ENCODE measurements around the gene NEDD4L.
"Not testable (repeated sequence)": the region's sequence is repeated elsewhere in the genome, so short reads cannot be mapped to it uniquely, and the experiment has no call there.

Gene NEDD4L

GRCh38 chr18:58272779-58273435, 228.9 kb downstream of the NEDD4L start:
- peak; percentile 45 for DNase-seq
- no peak for TF ChIP-seq CTCF (IDR thresholded peaks at IDR 0.05; ENCODE audit: low read depth, low read length, missing control alignments)
- no peak overlapping the region for H3K27ac ChIP-seq

GRCh38 chr18:58275176-58275575, 231.2 kb downstream of the NEDD4L start:
- no peak for TF ChIP-seq CTCF (IDR thresholded peaks at IDR 0.05; ENCODE audit: low read depth, low read length, missing control alignments)
- no peak overlapping the region for H3K27ac ChIP-seq
- DNase-seq, result no peak
- H3K4me3 ChIP-seq (ENCODE audit: low read depth, low read length), result no peak overlapping the region
- no peaks in the 10 kb centered on the region for H3K36me3 ChIP-seq (replicated peaks)
- in situ Hi-C loops (cut with HindIII; ENCODE audit: low pct_ligation_motif_present, low sequenced_read_pairs), result no loop called here
- no peaks in the 10 kb centered on the region for H3K27me3 ChIP-seq (replicated peaks)

More at GRCh38 chr18:58272779-58273435, 228.9 kb downstream of the NEDD4L start:
- H3K36me3 ChIP-seq (replicated peaks), result no peaks in the 10 kb centered on the region
- in situ Hi-C loops (cut with HindIII; ENCODE audit: low pct_ligation_motif_present, low sequenced_read_pairs), result no loop called here
- no peaks in the 10 kb centered on the region for H3K27me3 ChIP-seq (replicated peaks)
- no peak overlapping the region for H3K4me3 ChIP-seq (ENCODE audit: low read depth, low read length)

GRCh38 chr18:58276789-58277739, 233.0 kb downstream of the NEDD4L start:
- in situ Hi-C loops (cut with HindIII; ENCODE audit: low pct_ligation_motif_present, low sequenced_read_pairs), result no loop called here
- DNase-seq, result no peak
- no peaks in the 10 kb centered on the region for H3K36me3 ChIP-seq (replicated peaks)
- no peaks in the 10 kb centered on the region for H3K27me3 ChIP-seq (replicated peaks)
- no peak overlapping the region for H3K27ac ChIP-seq
- TF ChIP-seq CTCF (IDR thresholded peaks at IDR 0.05; ENCODE audit: low read depth, low read length, missing control alignments), result no peak
- no peak overlapping the region for H3K4me3 ChIP-seq (ENCODE audit: low read depth, low read length)

- no peak overlapping the region for H3K27ac ChIP-seq
- in situ Hi-C loops (cut with HindIII; ENCODE audit: low pct_ligation_motif_present, low sequenced_read_pairs), result no loop called here
- TF ChIP-seq CTCF (IDR thresholded peaks at IDR 0.05; ENCODE audit: low read depth, low read length, missing control alignments), result no peak
- no peaks in the 10 kb centered on the region for H3K27me3 ChIP-seq (replicated peaks)
- no peaks in the 10 kb centered on the region for H3K36me3 ChIP-seq (replicated peaks)
- no peak for DNase-seq
- H3K4me3 ChIP-seq (ENCODE audit: low read depth, low read length), result no peak overlapping the region
These were observed 235.6 kb downstream of the NEDD4L start for GRCh38 chr18:58279504-58280175.

GRCh38 chr18:58280191-58280590, 236.2 kb downstream of the NEDD4L start:
- no peak for DNase-seq
- in situ Hi-C loops (cut with HindIII; ENCODE audit: low pct_ligation_motif_present, low sequenced_read_pairs), result no loop called here

GRCh38 chr18:58282872-58283271, 238.8 kb downstream of the NEDD4L start:
- in situ Hi-C loops (cut with HindIII; ENCODE audit: low pct_ligation_motif_present, low sequenced_read_pairs); H3K36me3 ChIP-seq (replicated peaks); DNase-seq; H3K27me3 ChIP-seq (replicated peaks); H3K4me3 ChIP-seq (ENCODE audit: low read depth, low read length); H3K27ac ChIP-seq: not testable (repeated sequence)

More at GRCh38 chr18:58280191-58280590, 236.2 kb downstream of the NEDD4L start:
- Histone ChIP-seq H3K27ac (no peak overlapping the region), H3K4me3 (ENCODE audit: low read depth, low read length) (no peak overlapping the region), H3K36me3 (replicated peaks) (no peaks in the 10 kb centered on the region), H3K27me3 (replicated peaks) (no peaks in the 10 kb centered on the region)
- TF ChIP-seq CTCF (IDR thresholded peaks at IDR 0.05; ENCODE audit: low read depth, low read length, missing control alignments), result no peak

Data from brain microvascular endothelial cell (primary cell).